Keratinocyte (primary cell): Measurements from ENCODE around the gene PARP14. TPM values are rescaled to one million over a fixed set of nuclear protein-coding genes. Genes with fewer than 3 reads are reported as not detected.

Experiments used
- DNase-seq: peaks from one replicate; pipeline ENCODE4 v3.0.0-alpha.2; 2011; ENCODE audit warnings: low read depth, missing footprints, low spot score
- FAIRE-seq: peaks from 2 replicates; lab custom pipeline; 2011; peaks lifted over from hg19 to GRCh38; lab: Jason Lieb, UNC
- H2AFZ ChIP-seq: 2 replicates; pipeline ENCODE4 v1.6.0; 2012; ENCODE audit warnings: low read length, control low read depth, inconsistent platforms; ENCODE audit not compliant: control insufficient read depth
- H3K27ac ChIP-seq: 2 replicates; pipeline ENCODE4 v1.5.1; 2011; ENCODE audit warnings: low read length; ENCODE audit not compliant: control insufficient read depth, insufficient read depth
- H3K27me3 ChIP-seq: 3 replicates; pipeline ENCODE4 v1.6.0; 2011; ENCODE audit warnings: low read length; ENCODE audit not compliant: control insufficient read depth, insufficient read depth; ENCODE audit errors: extremely low read depth
- H3K36me3 ChIP-seq, 2 experiments: 2 replicates in 1 of 2; 3 replicates in 1 of 2; pipeline ENCODE4 v1.5.1; 2011; ENCODE audit warnings: low read length in 2 of 2, mild to moderate bottlenecking in 1 of 2; ENCODE audit not compliant: control insufficient read depth in 2 of 2, insufficient read depth in 2 of 2; ENCODE audit errors: extremely low read depth in 1 of 2
- H3K4me1 ChIP-seq: 3 replicates; pipeline ENCODE4 v1.5.1; 2011; ENCODE audit warnings: low read length; ENCODE audit not compliant: control insufficient read depth, insufficient read depth; ENCODE audit errors: extremely low read depth
- H3K4me2 ChIP-seq: 3 replicates; pipeline ENCODE4 v1.6.0; 2011; ENCODE audit warnings: low read depth, low read length; ENCODE audit not compliant: control insufficient read depth, insufficient read depth; ENCODE audit errors: extremely low read depth
- H3K4me3 ChIP-seq, 3 experiments: fragments of 200-600 bp in 1 of 3; sonication (generic) in 1 of 3; 2 replicates in 2 of 3; 3 replicates in 1 of 3; pipeline ENCODE4 v1.5.1; 2011 to 2016; ENCODE audit warnings: low read length in 3 of 3, mild to moderate bottlenecking in 3 of 3, control low read depth in 2 of 3, inconsistent platforms in 1 of 3, low read depth in 1 of 3, mixed read lengths in 1 of 3, mixed run types in 1 of 3, moderate library complexity in 1 of 3; ENCODE audit not compliant: control insufficient read depth in 2 of 3, insufficient read depth in 2 of 3; ENCODE audit errors: extremely low read depth in 1 of 3
- H3K79me2 ChIP-seq: 2 replicates; pipeline ENCODE4 v1.6.0; 2012; ENCODE audit warnings: low read length; ENCODE audit not compliant: control insufficient read depth, insufficient read depth
- H3K9ac ChIP-seq: 3 replicates; pipeline ENCODE4 v1.6.0; 2011; ENCODE audit warnings: low read length; ENCODE audit not compliant: control insufficient read depth, insufficient read depth; ENCODE audit errors: extremely low read depth
- H3K9me1 ChIP-seq: 3 replicates; pipeline ENCODE4 v1.6.0; 2011; ENCODE audit warnings: low read length; ENCODE audit not compliant: control insufficient read depth, insufficient read depth; ENCODE audit errors: extremely low read depth
- H3K9me3 ChIP-seq: 2 replicates; pipeline ENCODE4 v1.5.1; 2012; ENCODE audit warnings: low read depth, low read length; ENCODE audit not compliant: control insufficient read depth
- H4K20me1 ChIP-seq: 3 replicates; pipeline ENCODE4 v1.6.0; 2011; ENCODE audit warnings: low read length; ENCODE audit not compliant: control insufficient read depth, insufficient read depth; ENCODE audit errors: extremely low read depth
- CTCF ChIP-seq, 3 experiments: IDR thresholded peaks in 1 of 3; conservative IDR thresholded peaks in 1 of 3; optimal IDR thresholded peaks in 1 of 3; 2 replicates in 2 of 3; 3 replicates in 1 of 3; pipeline versions ENCODE3 to v1.5.1; 2011; ENCODE audit warnings: low read length in 3 of 3, mild to moderate bottlenecking in 3 of 3, moderate library complexity in 2 of 3, control low read depth in 1 of 3, inconsistent platforms in 1 of 3; ENCODE audit not compliant: insufficient read depth in 2 of 3; ENCODE audit errors: extremely low read depth in 1 of 3
- EZH2 ChIP-seq: IDR thresholded peaks from one replicate; pipeline ENCODE4 v1.6.1; 2012; ENCODE audit warnings: inconsistent platforms, mild to moderate bottlenecking, low read length, moderate library complexity
- dilution Hi-C: fragments of 300-500 bp; cut with MboI; formaldehyde crosslinking; loops from one replicate; pipeline ENCODE4 v1.7.0; 2020; ENCODE audit warnings: low sequenced_read_pairs; ENCODE audit not compliant: extremely low pct_ligation_motif_present
- polyA plus RNA-seq, 5 experiments: library from polyadenylated mRNA; depleted of rRNA in 3 of 5; stranded (reverse) in 3 of 5; stranded (forward) in 1 of 5; unstranded in 1 of 5; fragments of >200 nt; gene quantifications; 1 replicate in 1 of 5; 2 replicates in 3 of 5; 3 replicates in 1 of 5; pipeline versions ENCODE4 v1.2.1 to v1.2.3, GENCODE V29; 2011 to 2012; ENCODE audit warnings: missing spikeins in 2 of 5, low read depth in 1 of 5, low replicate concordance in 1 of 5

The PARP14 gene
- polyA plus RNA-seq, 1 donor (not counting 4 experiments of a cell fraction or from before 2014, with no cell fraction given) = 25.7 TPM

GRCh38 chr3:122728186-122728585 is 47.5 kb downstream of the PARP14 start:
- H3K27ac ChIP-seq = no peak overlapping the region
- no peaks in the 10 kb centered on the region for H4K20me1 ChIP-seq
- H3K9me1 ChIP-seq = no peaks in the 10 kb centered on the region
- no peaks in the 10 kb centered on the region for H3K9me3 ChIP-seq
- no peaks in the 10 kb centered on the region for H3K4me1 ChIP-seq
- TF ChIP-seq EZH2 (no peak), CTCF (optimal IDR thresholded peaks at IDR 0.05 in 1 of 3, IDR thresholded peaks at IDR 0.05 in 1 of 3, conservative IDR thresholded peaks at IDR 0.05 in 1 of 3; ENCODE audit: extremely low read depth in 1 of 3, insufficient read depth in 2 of 3, low read length in 3 of 3) (no peak)
- H3K36me3 ChIP-seq = no peaks in the 10 kb centered on the region
- DNase-seq (no peak), FAIRE-seq (no peak)
- H3K79me2 ChIP-seq = no peaks in the 10 kb centered on the region
- H2AFZ ChIP-seq = no peak overlapping the region
- no peak overlapping the region for H3K4me2 ChIP-seq
- dilution Hi-C loops = no loop called here
- no peak overlapping the region for H3K4me3 ChIP-seq
- no peak overlapping the region for H3K9ac ChIP-seq
- H3K27me3 ChIP-seq = no peaks in the 10 kb centered on the region

GRCh38 chr3:122728756-122729514 is 48.3 kb downstream of the PARP14 start:
- Histone ChIP-seq H3K9me3 (no peaks in the 10 kb centered on the region), H3K79me2 (no peaks in the 10 kb centered on the region), H2AFZ (no peak overlapping the region), H3K27me3 (no peaks in the 10 kb centered on the region), H3K4me3 (no peak overlapping the region), H4K20me1 (no peaks in the 10 kb centered on the region), H3K36me3 (no peaks in the 10 kb centered on the region), H3K27ac (no peak overlapping the region), H3K4me1 (no peaks in the 10 kb centered on the region), H3K4me2 (no peak overlapping the region), H3K9ac (no peak overlapping the region), H3K9me1 (no peaks in the 10 kb centered on the region)
- DNase-seq = no peak
- dilution Hi-C loops = no loop called here
- no peak for TF ChIP-seq CTCF (optimal IDR thresholded peaks at IDR 0.05 in 1 of 3, IDR thresholded peaks at IDR 0.05 in 1 of 3, conservative IDR thresholded peaks at IDR 0.05 in 1 of 3; ENCODE audit: extremely low read depth in 1 of 3, insufficient read depth in 2 of 3, low read length in 3 of 3)
- no peak for TF ChIP-seq EZH2
- no peak for FAIRE-seq
